SH-SY5Y (cell line): Measurements from ENCODE around the gene FAM229B.

ENCODE experiments used
- GATA2 ChIP-seq: IDR thresholded peaks from 2 replicates; pipeline ENCODE4 v1.6.1; 2011; ENCODE audit warnings: mild to moderate bottlenecking, low read depth, low read length
- GATA3 ChIP-seq: IDR thresholded peaks from 2 replicates; pipeline ENCODE4 v1.6.1; 2011; ENCODE audit warnings: low read depth, mild to moderate bottlenecking, low read length, moderate library complexity

DNA sequence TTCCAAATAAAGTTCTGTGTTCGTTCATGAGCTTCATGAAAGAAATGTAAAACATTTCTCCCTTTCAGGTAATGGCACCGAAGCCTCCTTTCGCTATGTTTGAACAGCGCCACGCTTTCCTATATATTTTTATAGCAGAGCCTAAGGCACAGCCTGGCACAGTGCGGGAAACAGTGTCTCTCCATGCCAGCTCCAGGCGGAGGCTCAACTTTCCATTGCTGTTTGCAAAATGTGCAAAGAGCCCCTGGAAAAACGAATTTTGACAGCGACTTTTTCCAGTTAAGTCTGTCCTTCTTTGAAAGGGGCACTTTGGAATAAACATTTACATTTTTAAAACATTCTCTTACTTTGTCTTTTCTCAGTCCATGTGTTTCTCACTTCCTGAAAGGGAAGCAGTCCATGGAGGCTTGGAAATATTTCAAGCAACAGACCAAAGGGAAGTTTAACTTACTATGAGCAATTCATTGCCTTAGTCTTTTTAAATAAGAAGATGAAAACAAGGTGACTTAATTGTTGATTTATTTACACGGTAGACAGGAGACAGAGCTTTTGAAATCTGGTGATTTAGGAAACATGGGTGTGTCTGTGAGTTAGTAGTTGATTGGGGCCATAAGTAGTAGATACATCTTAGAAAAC is 32.7 kb upstream of the FAM229B start:
- no peak for TF ChIP-seq GATA2
- TF ChIP-seq GATA3 = no peak
